HG03060 (cell line): ENCODE measurements around the gene EPB42.
A peak's percentile ranks its signal among the peaks of the same experiment; 100 is the strongest.
"Not testable (repeated sequence)": the region's sequence is repeated elsewhere in the genome, so short reads cannot be mapped to it uniquely, and the experiment has no call there.

Experiments
- ATAC-seq: cut with Tn5 transposase; IDR thresholded peaks from one replicate; pipeline ENCODE4 v1.9.1; 2021; ENCODE audit warnings: low read depth, moderate number of reproducible peaks; ENCODE audit not compliant: unreplicated experiment

EPB42 gene

DNA sequence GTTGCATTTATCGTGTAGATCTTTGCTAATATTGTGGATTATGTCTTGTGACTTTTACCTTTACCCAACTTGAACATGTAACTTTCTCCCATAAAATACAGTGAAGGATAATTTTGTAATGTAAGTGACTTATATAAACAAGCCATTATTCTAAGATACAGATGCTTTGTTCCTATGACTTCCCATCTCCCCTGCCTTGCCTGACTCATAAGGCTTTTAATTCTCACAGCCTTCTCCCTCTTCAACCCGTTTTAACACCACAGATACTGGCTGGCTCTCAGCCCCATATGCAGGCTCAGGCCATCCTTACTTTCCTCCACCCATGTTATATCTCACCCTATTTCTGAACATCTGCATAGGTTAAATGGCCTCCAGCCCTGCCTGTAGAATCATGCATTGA lies 31.5 kb downstream of the EPB42 start:
- ATAC-seq, result no peak

- no peak for ATAC-seq
Observed at GRCh38 chr15:43187544-43188155, 33.2 kb downstream of the EPB42 start.

DNA sequence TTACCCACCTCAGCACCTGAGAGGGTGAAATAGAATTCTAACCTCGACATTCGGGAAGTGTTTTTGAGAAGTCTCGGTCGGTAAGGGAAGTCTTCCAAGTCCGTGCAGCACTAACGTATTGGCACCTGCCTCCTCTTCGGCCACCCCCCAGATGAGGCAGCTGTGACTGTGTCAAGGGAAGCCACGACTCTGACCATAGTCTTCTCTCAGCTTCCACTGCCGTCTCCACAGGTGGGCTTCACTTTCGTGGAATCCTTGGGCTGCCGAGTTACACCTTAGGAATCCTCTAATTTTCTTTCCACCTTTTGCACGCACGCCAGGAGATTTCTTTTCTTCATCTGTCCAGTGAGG lies 34.8 kb downstream of the EPB42 start:
- ATAC-seq, result no peak

- ATAC-seq, result peak; percentile 54
Observed at GRCh38 chr15:43185157-43186002, 35.4 kb downstream of the EPB42 start, which contains the start of gene CCNDBP1. Gene CCNDBP1, plus strand, starts transcription at chr15:43185403. Its CDS starts 96 bp downstream, at chr15:43185499.

DNA sequence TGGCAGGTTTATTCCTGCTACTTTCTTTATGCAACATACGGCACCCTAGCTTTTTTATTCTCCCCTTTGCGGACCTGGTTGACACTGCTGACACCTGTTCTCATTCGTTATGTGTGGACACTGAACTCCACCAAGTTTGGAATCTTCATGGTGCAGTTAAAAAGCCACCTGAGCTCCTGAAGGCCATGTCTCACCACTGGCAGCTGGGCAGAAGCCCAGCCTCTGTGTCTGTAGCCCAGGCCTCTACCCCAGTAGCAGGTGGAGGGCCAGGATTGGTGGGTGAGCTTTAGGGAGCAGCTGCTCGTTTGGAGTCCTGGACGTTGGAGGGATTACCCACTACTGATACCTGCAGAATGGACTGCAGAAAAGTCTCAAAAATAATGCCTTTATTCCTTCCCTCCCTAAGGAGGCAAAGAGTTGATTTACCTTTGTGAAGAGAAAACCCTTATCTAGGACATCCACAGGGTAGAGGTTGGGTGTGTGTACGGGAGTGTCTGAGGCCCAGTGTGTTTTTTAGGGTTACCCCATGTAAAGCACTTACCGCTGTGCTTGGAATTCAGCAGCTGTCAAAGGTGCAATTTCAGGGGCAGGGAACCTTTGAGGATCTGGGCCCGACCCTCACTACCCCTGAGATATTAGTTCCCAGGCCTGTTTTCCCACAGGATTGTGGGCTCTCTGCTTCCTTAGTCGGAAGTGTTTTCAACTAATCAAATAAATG lies 36.3 kb downstream of the EPB42 start:
- ATAC-seq, result no peak

DNA sequence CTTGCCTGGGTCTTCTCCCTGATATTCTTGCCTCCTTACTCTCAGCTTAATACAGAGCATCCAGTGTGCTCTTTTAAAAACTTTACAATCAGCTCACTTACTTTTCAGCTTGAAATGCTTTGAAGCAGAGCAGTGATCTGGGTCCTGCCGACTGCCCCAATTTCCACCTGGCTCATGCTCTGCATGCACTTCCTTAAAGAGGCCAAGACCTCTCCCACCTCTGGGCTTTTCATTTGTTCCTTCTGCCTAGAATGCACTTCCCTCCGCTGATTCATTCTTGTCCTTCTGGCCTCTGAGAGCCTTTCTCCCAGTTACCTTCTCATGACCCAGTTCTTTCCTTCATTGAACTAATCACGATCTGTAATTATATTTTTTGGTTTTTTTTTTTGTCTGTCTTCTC lies 37.5 kb downstream of the EPB42 start:
- no peak for ATAC-seq

DNA sequence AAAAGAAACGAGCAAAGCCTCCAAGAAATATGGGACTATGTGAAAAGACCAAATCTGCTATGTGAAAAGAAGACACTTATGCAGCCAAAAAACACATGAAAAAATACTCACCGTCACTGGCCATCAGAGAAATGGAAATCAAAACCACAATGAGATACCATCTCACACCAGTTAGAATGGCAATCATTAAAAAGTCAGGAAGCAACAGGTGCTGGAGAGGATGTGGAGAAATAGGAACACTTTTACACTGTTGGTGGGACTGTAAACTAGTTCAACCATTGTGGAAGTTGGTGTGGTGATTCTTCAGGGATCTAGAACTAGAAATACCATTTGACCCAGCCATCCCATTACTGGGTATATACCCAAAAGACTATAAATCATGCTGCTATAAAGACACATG lies 43.7 kb downstream of the EPB42 start:
- ATAC-seq, result not testable (repeated sequence)

DNA sequence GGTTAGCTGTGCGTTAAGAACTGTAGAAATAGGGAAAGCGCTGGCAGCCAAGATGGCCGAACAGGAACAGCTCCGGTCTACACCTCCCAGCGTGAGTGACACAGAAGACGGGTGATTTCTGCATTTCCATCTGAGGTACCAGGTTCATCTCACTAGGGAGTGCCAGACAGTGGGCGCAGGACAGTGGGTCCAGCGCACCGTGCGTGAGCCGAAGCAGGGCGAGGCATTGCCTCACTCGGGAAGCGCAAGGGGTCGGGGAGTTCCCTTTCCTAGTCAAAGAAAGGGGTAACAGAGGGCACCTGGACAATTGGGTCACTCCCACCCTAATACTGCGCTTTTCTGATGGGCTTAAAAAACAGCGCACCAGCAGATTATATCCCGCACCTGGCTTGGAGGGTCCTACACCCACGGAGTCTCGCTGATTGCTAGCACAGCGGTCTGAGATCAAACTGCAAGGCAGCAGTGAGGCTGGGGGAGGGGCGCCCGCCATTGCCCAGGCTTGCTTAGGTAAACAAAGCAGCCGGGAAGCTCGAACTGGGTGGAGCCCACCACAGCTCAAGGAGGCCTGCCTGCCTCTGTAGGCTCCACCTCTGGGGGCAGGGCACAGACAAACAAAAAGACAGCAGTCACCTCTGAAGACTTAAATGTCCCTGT lies 45.0 kb downstream of the EPB42 start:
- ATAC-seq, result not testable (repeated sequence)

GRCh38 chr15:43169888-43170287 lies 50.9 kb downstream of the EPB42 start:
- no peak for ATAC-seq

DNA sequence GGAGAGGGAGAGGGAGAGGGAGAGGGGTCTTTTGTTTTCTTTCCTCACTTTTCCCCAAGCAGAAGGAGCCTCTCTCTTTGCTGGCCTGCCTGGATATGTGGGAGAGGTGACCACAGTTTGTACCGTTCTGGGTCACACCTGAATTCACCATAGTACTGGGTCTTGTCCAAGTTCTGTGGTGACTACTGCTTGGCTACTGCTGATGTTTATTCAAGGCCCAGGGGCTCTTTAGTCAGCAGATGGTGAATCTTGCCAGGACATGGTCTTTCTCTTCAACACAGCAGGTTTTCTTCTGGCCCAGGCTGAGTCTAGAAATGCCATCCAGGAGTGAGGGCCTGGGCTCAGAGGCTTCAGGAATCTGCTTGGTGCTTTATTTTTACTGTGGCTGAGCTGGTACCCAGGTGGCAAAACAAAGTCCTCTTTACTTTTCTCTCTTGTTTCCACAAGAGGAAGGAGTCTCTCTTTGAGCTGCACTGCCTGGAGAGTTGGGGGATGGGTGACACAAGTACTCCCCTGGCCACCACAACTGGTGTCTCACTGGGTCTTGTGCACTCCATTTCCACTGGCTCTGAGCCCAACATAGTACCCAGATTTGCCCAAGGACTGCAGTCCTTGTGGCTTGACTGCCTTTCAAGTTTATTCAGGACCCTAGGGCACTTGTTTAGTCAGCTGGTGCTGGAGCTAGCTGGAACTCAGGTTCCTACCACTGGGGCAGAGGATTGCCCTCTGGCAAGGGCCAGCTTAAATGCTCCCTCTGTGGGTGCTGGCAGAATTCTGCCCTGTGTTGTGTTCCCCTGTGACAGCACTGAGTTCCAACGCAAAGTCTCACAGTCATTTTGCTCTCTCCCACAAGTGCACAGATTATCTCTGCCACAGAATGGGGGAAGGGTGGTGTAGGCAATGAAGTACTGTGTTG lies 52.4 kb downstream of the EPB42 start:
- no peak for ATAC-seq

- not testable (repeated sequence) for ATAC-seq
Observed at GRCh38 chr15:43167261-43167660, 53.6 kb downstream of the EPB42 start.

- ATAC-seq, result no peak
Observed at GRCh38 chr15:43165801-43166325, 55.0 kb downstream of the EPB42 start.

DNA sequence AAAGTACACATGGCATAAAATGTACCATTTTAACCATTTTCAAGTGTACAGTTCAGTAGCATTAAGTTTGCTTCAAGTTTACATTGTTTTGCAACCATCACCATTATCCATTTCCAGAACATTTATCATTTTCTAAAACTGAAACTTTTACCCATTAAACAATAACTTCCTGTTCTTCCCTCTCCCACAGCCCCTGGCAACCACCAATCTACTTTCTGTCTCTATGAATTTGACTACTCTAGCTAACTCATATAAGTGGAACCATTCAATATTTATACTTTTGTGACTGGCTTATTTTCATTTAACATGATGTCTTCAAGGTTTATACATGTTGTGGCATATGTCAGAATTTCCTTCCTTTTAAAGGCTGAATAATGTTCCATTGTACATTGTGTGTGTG lies 67.5 kb downstream of the EPB42 start:
- ATAC-seq, result no peak

- ATAC-seq, result no peak
Observed at GRCh38 chr15:43151688-43152087, 69.1 kb downstream of the EPB42 start.

GRCh38 chr15:43150191-43150929 lies 70.5 kb downstream of the EPB42 start:
- ATAC-seq, result no peak
